ENCODE results near the gene TIGAR.

TIGAR gene

DNA sequence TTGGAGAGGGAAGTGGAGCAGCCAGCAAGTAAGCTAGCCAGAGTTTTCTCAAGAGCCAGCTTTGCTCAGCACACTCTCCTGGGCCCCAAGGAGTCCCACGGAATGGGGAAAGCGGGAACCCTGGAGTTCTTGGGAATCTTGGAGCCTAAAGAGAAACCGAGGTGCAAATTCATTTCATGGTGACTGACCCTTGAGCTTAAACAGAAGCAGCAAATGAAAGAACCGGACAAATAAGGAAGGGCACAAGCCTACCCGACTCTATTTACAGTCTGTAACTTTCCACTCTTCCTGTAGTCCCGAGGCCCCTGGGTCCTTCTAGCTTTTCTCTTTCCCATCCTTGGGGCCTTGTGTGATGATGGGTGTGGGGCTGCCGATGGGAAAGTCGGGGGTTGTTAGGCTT is 18.1 kb upstream of the TIGAR start:
- Histone ChIP-seq H2AFZ (ENCODE audit: low read depth, low read length) (no peak overlapping the region), H3K36me3 (ENCODE audit: insufficient read depth, low read length) (peaks cover 60% of the 10 kb centered on the region), H3K4me3 (ENCODE audit: low read length) (no peak overlapping the region), H3K4me1 (ENCODE audit: insufficient read depth, low read length) (peaks cover 15% of the 10 kb centered on the region), H3K27me3 (ENCODE audit: insufficient read depth, low read length) (no peaks in the 10 kb centered on the region), H3K9me3 (ENCODE audit: low read length) (no peaks in the 10 kb centered on the region)

DNA sequence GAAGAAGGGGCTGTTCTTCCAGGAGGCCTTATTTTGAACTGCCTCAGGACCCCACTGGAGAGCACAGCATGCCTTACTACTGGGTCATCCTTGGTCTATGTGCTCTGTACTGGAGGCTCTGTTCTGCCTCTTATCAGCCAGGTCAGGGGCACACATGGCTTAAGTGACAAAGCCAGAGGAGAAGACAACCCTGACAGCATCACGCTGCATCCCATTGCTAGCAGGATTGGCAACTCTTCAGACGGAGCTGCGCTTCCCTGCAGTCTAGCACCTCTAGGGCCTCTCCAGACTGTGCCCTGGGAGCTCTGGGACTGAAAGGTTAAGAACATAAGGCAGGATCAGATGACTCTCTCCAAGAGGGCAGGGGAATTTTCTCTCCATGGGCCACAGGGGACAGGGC is 17.3 kb upstream of the TIGAR start:
- Histone ChIP-seq H2AFZ (ENCODE audit: low read depth, low read length) (no peak overlapping the region), H3K4me1 (ENCODE audit: insufficient read depth, low read length) (peaks cover 15% of the 10 kb centered on the region), H3K36me3 (ENCODE audit: insufficient read depth, low read length) (peaks cover 53% of the 10 kb centered on the region), H3K9me3 (ENCODE audit: low read length) (no peaks in the 10 kb centered on the region), H3K4me3 (ENCODE audit: low read length) (no peak overlapping the region), H3K27me3 (ENCODE audit: insufficient read depth, low read length) (no peaks in the 10 kb centered on the region)

GRCh38 chr12:4307593-4308333 is 13.2 kb upstream of the TIGAR start:
- no peaks in the 10 kb centered on the region for H3K9me3 ChIP-seq (ENCODE audit: low read length)
- peak overlapping the region; percentile 23 for H3K4me3 ChIP-seq (ENCODE audit: low read length)
- peak overlapping the region; percentile 8 for H2AFZ ChIP-seq (ENCODE audit: low read depth, low read length)
- peaks cover 18% of the 10 kb centered on the region for H3K4me1 ChIP-seq (ENCODE audit: insufficient read depth, low read length)
- H3K36me3 ChIP-seq (ENCODE audit: insufficient read depth, low read length): peaks cover 26% of the 10 kb centered on the region
- no peaks in the 10 kb centered on the region for H3K27me3 ChIP-seq (ENCODE audit: insufficient read depth, low read length)

- Histone ChIP-seq H3K4me1 (ENCODE audit: insufficient read depth, low read length) (peaks cover 18% of the 10 kb centered on the region), H2AFZ (ENCODE audit: low read depth, low read length) (no peak overlapping the region), H3K9me3 (ENCODE audit: low read length) (no peaks in the 10 kb centered on the region), H3K36me3 (ENCODE audit: insufficient read depth, low read length) (peaks cover 20% of the 10 kb centered on the region), H3K27me3 (ENCODE audit: insufficient read depth, low read length) (no peaks in the 10 kb centered on the region), H3K4me3 (ENCODE audit: low read length) (no peak overlapping the region)
These were observed 12.6 kb upstream of the TIGAR start for GRCh38 chr12:4308334-4308950.

GRCh38 chr12:4311776-4312175 is 9.2 kb upstream of the TIGAR start:
- Histone ChIP-seq H3K27me3 (ENCODE audit: insufficient read depth, low read length) (no peaks in the 10 kb centered on the region), H3K36me3 (ENCODE audit: insufficient read depth, low read length) (peaks cover 3% of the 10 kb centered on the region), H3K4me1 (ENCODE audit: insufficient read depth, low read length) (peaks cover 12% of the 10 kb centered on the region), H3K9me3 (ENCODE audit: low read length) (no peaks in the 10 kb centered on the region), H2AFZ (ENCODE audit: low read depth, low read length) (no peak overlapping the region), H3K4me3 (ENCODE audit: low read length) (no peak overlapping the region)

DNA sequence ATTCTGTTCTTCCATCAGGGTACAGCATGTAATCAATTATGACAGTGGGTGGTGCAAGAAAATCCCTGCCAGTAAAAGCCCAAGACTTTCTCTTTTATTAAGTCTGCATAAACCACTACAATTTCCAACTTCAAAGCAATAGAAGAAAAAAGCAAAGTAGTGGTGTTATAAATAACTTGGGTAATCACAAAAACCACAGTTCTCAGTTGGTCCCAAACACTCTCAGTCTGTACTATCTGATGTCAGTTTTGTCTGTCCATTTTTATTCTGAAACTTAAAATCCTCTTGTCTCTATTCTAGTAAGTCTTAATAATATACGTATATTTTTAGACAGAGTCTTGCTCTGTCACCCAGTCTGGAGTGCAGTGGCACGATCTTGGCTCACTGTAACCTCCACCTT is 8.8 kb upstream of the TIGAR start:
- Histone ChIP-seq H3K4me3 (ENCODE audit: low read length) (no peak overlapping the region), H3K9me3 (ENCODE audit: low read length) (no peaks in the 10 kb centered on the region), H2AFZ (ENCODE audit: low read depth, low read length) (no peak overlapping the region), H3K36me3 (ENCODE audit: insufficient read depth, low read length) (peaks cover 3% of the 10 kb centered on the region), H3K27me3 (ENCODE audit: insufficient read depth, low read length) (no peaks in the 10 kb centered on the region), H3K4me1 (ENCODE audit: insufficient read depth, low read length) (peaks cover 7% of the 10 kb centered on the region)

DNA sequence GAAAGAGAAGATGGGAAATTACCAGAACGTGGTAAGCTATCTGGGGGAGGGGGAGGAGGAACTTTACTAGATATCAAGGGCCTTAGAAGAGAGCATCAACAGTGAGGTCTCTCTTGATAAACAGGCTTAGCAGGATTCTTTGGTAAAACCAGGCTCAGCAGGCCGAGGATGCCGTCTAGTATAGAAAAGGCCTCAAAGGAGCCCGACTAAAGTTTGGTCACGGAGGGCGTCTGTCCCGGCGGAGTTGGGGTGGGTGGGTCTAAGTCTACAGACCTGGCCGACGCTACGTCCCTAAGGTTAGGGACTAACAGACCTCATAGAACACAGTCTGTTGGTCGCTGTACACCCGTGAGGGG is 538 bp upstream of the TIGAR start:
- Histone ChIP-seq H3K27me3 (ENCODE audit: insufficient read depth, low read length) (no peaks in the 10 kb centered on the region), H3K4me1 (ENCODE audit: insufficient read depth, low read length) (peaks cover 13% of the 10 kb centered on the region), H3K9me3 (ENCODE audit: low read length) (peaks cover 2% of the 10 kb centered on the region), H3K36me3 (ENCODE audit: insufficient read depth, low read length) (peaks cover 7% of the 10 kb centered on the region), H2AFZ (ENCODE audit: low read depth, low read length) (peak overlapping the region; percentile 77), H3K4me3 (ENCODE audit: low read length) (peak overlapping the region; percentile 92)

DNA sequence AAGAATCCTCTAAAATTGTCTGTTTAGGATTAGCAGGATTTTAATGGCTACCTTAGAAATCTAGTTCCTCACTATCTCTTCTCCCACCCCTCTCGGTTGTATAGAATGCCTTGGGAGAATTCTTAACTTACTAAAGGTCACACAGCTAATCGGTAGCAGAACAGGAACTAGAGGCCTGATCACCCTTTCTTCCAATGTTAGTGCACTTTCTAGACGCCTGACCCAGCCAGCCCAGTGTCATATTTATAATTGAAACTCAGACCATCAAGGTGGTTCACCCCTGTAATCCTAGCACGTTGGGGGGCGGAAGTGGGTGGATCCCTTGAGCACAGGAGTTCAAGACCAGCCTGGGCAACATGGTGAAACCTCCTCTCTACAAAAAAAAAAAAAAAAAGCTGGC is 1.7 kb downstream of the TIGAR start:
- Histone ChIP-seq H3K4me1 (ENCODE audit: insufficient read depth, low read length) (peaks cover 13% of the 10 kb centered on the region), H3K4me3 (ENCODE audit: low read length) (peak overlapping the region; percentile 92), H3K36me3 (ENCODE audit: insufficient read depth, low read length) (peaks cover 7% of the 10 kb centered on the region), H3K9me3 (ENCODE audit: low read length) (peaks cover 2% of the 10 kb centered on the region), H3K27me3 (ENCODE audit: insufficient read depth, low read length) (no peaks in the 10 kb centered on the region), H2AFZ (ENCODE audit: low read depth, low read length) (no peak overlapping the region)

- Histone ChIP-seq H3K4me3 (ENCODE audit: low read length) (no peak overlapping the region), H3K9me3 (ENCODE audit: low read length) (peaks cover 2% of the 10 kb centered on the region), H3K36me3 (ENCODE audit: insufficient read depth, low read length) (peaks cover 7% of the 10 kb centered on the region)
These were observed 2.4 kb downstream of the TIGAR start for GRCh38 chr12:4323396-4323795.

DNA sequence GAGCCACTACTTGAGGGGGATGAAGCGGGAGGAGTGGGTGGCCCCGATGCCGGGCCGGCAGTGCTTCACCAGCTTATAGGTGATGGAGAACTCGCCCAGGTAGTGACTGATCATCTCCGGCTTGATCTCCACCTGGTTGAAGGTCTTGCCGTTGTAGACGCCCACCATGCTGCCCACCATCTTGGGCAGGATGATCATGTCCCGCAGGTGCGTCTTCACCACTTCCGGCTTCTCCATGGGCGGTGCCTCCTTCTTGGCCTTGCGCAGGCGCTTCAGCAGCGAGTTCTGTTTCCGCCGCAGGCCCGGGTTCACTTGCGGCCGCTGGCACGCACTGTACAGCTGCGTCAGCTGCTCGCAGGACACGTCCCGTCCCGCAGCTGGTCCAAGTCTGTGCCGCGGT is 3.4 kb downstream of the TIGAR start:
- Histone ChIP-seq H3K4me1 (ENCODE audit: insufficient read depth, low read length) (peaks cover 13% of the 10 kb centered on the region), H3K4me3 (ENCODE audit: low read length) (no peak overlapping the region), H2AFZ (ENCODE audit: low read depth, low read length) (no peak overlapping the region), H3K9me3 (ENCODE audit: low read length) (peaks cover 2% of the 10 kb centered on the region), H3K36me3 (ENCODE audit: insufficient read depth, low read length) (peaks cover 7% of the 10 kb centered on the region), H3K27me3 (ENCODE audit: insufficient read depth, low read length) (no peaks in the 10 kb centered on the region)

More at GRCh38 chr12:4323396-4323795, 2.4 kb downstream of the TIGAR start:
- Histone ChIP-seq H3K4me1 (ENCODE audit: insufficient read depth, low read length) (peaks cover 13% of the 10 kb centered on the region), H2AFZ (ENCODE audit: low read depth, low read length) (no peak overlapping the region), H3K27me3 (ENCODE audit: insufficient read depth, low read length) (no peaks in the 10 kb centered on the region)

DNA sequence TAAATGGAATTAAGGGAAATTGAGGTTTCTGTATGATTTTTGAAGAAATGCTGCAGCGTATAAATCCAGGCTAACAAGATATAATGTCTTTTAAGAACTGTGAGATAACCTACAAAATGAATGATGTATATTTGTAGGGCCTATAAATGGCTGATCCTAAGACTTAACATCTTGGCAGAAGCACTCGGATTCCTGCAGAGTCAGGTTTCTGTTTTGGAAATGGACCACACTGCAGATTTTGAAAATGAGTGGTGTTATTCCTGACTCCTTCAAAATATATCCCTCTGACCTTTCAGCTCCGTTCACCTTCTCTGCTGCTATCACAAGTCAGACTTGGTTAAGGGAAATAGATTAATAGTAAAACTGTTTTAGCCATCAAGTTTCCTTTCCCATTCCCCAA is 5.0 kb downstream of the TIGAR start:
- H2AFZ ChIP-seq (ENCODE audit: low read depth, low read length): no peak overlapping the region
- peaks cover 10% of the 10 kb centered on the region for H3K36me3 ChIP-seq (ENCODE audit: insufficient read depth, low read length)
- H3K4me1 ChIP-seq (ENCODE audit: insufficient read depth, low read length): peaks cover 12% of the 10 kb centered on the region
- no peaks in the 10 kb centered on the region for H3K27me3 ChIP-seq (ENCODE audit: insufficient read depth, low read length)
- H3K4me3 ChIP-seq (ENCODE audit: low read length): no peak overlapping the region
- peaks cover 2% of the 10 kb centered on the region for H3K9me3 ChIP-seq (ENCODE audit: low read length)

GRCh38 chr12:4327293-4327692 is 6.3 kb downstream of the TIGAR start:
- peaks cover 13% of the 10 kb centered on the region for H3K36me3 ChIP-seq (ENCODE audit: insufficient read depth, low read length)
- peaks cover 2% of the 10 kb centered on the region for H3K9me3 ChIP-seq (ENCODE audit: low read length)
- H3K4me3 ChIP-seq (ENCODE audit: low read length): no peak overlapping the region
- no peak overlapping the region for H2AFZ ChIP-seq (ENCODE audit: low read depth, low read length)
- H3K4me1 ChIP-seq (ENCODE audit: insufficient read depth, low read length): peaks cover 9% of the 10 kb centered on the region
- no peaks in the 10 kb centered on the region for H3K27me3 ChIP-seq (ENCODE audit: insufficient read depth, low read length)

- H3K9me3 ChIP-seq (ENCODE audit: low read length): peaks cover 8% of the 10 kb centered on the region
- no peaks in the 10 kb centered on the region for H3K27me3 ChIP-seq (ENCODE audit: insufficient read depth, low read length)
- peaks cover 22% of the 10 kb centered on the region for H3K36me3 ChIP-seq (ENCODE audit: insufficient read depth, low read length)
- H3K4me3 ChIP-seq (ENCODE audit: low read length): no peak overlapping the region
- H2AFZ ChIP-seq (ENCODE audit: low read depth, low read length): no peak overlapping the region
- peaks cover 4% of the 10 kb centered on the region for H3K4me1 ChIP-seq (ENCODE audit: insufficient read depth, low read length)
These were observed 9.2 kb downstream of the TIGAR start for GRCh38 chr12:4330203-4330602.
